AG09319 (cell line): Measurements from ENCODE around the gene MIS18BP1.

ENCODE experiments used
- DNase-seq: peaks from one replicate; pipeline ENCODE4 v3.0.0-alpha.2; 2010; ENCODE audit warnings: low read depth; ENCODE audit errors: extremely low read depth
- CTCF ChIP-seq: IDR thresholded peaks from 2 replicates; pipeline ENCODE4 v1.5.1; 2011; ENCODE audit warnings: low read depth, mild to moderate bottlenecking, inconsistent platforms, low read length, moderate library complexity

The MIS18BP1 gene

GRCh38 chr14:45270031-45270430 lies 17.0 kb upstream of the MIS18BP1 start:
- no peak for DNase-seq
- TF ChIP-seq CTCF: no peak

- TF ChIP-seq CTCF: no peak
- DNase-seq: no peak
Measured at GRCh38 chr14:45267071-45267470, 14.1 kb upstream of the MIS18BP1 start.

- no peak for TF ChIP-seq CTCF
- no peak for DNase-seq
Measured at GRCh38 chr14:45262637-45263036, 9.6 kb upstream of the MIS18BP1 start.

- DNase-seq: no peak
- TF ChIP-seq CTCF: no peak
Measured at GRCh38 chr14:45261209-45261608, 8.2 kb upstream of the MIS18BP1 start.

- no peak for DNase-seq
- TF ChIP-seq CTCF: no peak
Measured at GRCh38 chr14:45258805-45259204, 5.8 kb upstream of the MIS18BP1 start.

GRCh38 chr14:45258073-45258472 lies 5.1 kb upstream of the MIS18BP1 start:
- TF ChIP-seq CTCF: no peak
- DNase-seq: no peak

GRCh38 chr14:45254771-45255170 lies 1.8 kb upstream of the MIS18BP1 start:
- TF ChIP-seq CTCF: no peak
- DNase-seq: no peak
